Limb (tissue), 2 donors: ENCODE data around the gene MEIOC.
"Not testable (repeated sequence)": the region's sequence is repeated elsewhere in the genome, so short reads cannot be mapped to it uniquely, and the experiment has no call there.

Experiments
- DNase-seq, 2 donors: peaks; one replicate each; pipeline ENCODE4 v3.0.0-alpha.2; 2016; ENCODE audit errors: extremely low spot score in 2 of 2

MEIOC gene

GRCh38 chr17:44655983-44656710 lies at the start of gene MEIOC:
Gene MEIOC, plus strand, starts transcription at chr17:44656468. Its CDS starts 146 bp downstream, at chr17:44656614.
- DNase-seq = peak; percentile 11 to 68

GRCh38 chr17:44606658-44607057 lies 49.6 kb upstream of the MEIOC start:
- no peak for DNase-seq

GRCh38 chr17:44607836-44608690 lies 48.2 kb upstream of the MEIOC start:
- peak; percentile 85 to 89 for DNase-seq

GRCh38 chr17:44608727-44609435 lies 47.4 kb upstream of the MEIOC start:
- no peak for DNase-seq

- no peak for DNase-seq
Observed at GRCh38 chr17:44610331-44610730, 45.9 kb upstream of the MEIOC start.

GRCh38 chr17:44610871-44611270 lies 45.4 kb upstream of the MEIOC start:
- no peak for DNase-seq

GRCh38 chr17:44614862-44615261 lies 41.4 kb upstream of the MEIOC start:
- no peak for DNase-seq

GRCh38 chr17:44618652-44619051 lies 37.6 kb upstream of the MEIOC start:
- DNase-seq = not testable (repeated sequence)

- no peak for DNase-seq
Observed at GRCh38 chr17:44623070-44623725, 33.1 kb upstream of the MEIOC start.

- DNase-seq = no peak
Observed at GRCh38 chr17:44627513-44628242, 28.6 kb upstream of the MEIOC start.

GRCh38 chr17:44628243-44629188 lies 27.8 kb upstream of the MEIOC start:
- peak; percentile 33 to 67 for DNase-seq

GRCh38 chr17:44629314-44629713 lies 27.0 kb upstream of the MEIOC start:
- no peak for DNase-seq

- peak in 1 of 2 donors; percentile 9 for DNase-seq
Observed at GRCh38 chr17:44630703-44631102, 25.6 kb upstream of the MEIOC start.

- DNase-seq = no peak
Observed at GRCh38 chr17:44633998-44634397, 22.3 kb upstream of the MEIOC start.

GRCh38 chr17:44634401-44634800 lies 21.9 kb upstream of the MEIOC start:
- not testable (repeated sequence) for DNase-seq

GRCh38 chr17:44636562-44636961 lies 19.7 kb upstream of the MEIOC start:
- peak in 1 of 2 donors; percentile 72 for DNase-seq

- no peak for DNase-seq
Observed at GRCh38 chr17:44637066-44637465, 19.2 kb upstream of the MEIOC start.

GRCh38 chr17:44642834-44643233 lies 13.4 kb upstream of the MEIOC start:
- peak in 1 of 2 donors; percentile 85 for DNase-seq

GRCh38 chr17:44645341-44645740 lies 10.9 kb upstream of the MEIOC start:
- DNase-seq = no peak

- no peak for DNase-seq
Observed at GRCh38 chr17:44646280-44646679, 10.0 kb upstream of the MEIOC start.
